HepG2 (cell line): ENCODE results near the gene INTS14. TPM values are rescaled to one million over a fixed set of nuclear protein-coding genes. Genes with fewer than 3 reads are reported as not detected.

Source experiments
- ATAC-seq: fragments of 200-7000 bp; cut with Tn5 transposase; 3 replicates; pipeline ENCODE4 v1.9.1; 2020; ENCODE audit warnings: mild to moderate bottlenecking, moderate library complexity
- BruUV-seq: library from RNA; stranded (reverse); fragments of 400-500 nt; replicated peaks from 2 replicates; lab custom pipeline; 2021; lab: Mats Ljungman, UMichigan
- CTCF ChIA-PET: fragments of 300-600 bp; formaldehyde crosslinking; extraction: SDS; loops from one replicate; lab custom pipeline; 2021; ENCODE audit warnings: low total read pairs, inconsistent platforms, low intra/inter-chr PET ratio; lab: Yijun Ruan, JAX
- POLR2A ChIA-PET: fragments of 350-600 bp; sonication (Branson Sonifier 250); formaldehyde crosslinking; loops from one replicate; lab custom pipeline; 2020; ENCODE audit warnings: antibody characterized with exemption, inconsistent platforms; lab: Yijun Ruan, JAX
- DNase-seq: peaks from one replicate; pipeline ENCODE4 v3.0.0-alpha.2; 2015; ENCODE audit warnings: low spot score
- FAIRE-seq: peaks from 3 replicates; lab custom pipeline; 2011; peaks lifted over from hg19 to GRCh38; lab: Jason Lieb, UNC
- H2AFZ ChIP-seq: one replicate; pipeline ENCODE4 v1.6.1; 2011; ENCODE audit warnings: low read length, inconsistent platforms
- H3K27ac ChIP-seq: fragments of 300-600 bp; 3 replicates; pipeline ENCODE4 v1.8.0; 2011; ENCODE audit warnings: mixed run types, mild to moderate bottlenecking, mixed read lengths, low read length, inconsistent platforms; ENCODE audit not compliant: insufficient read depth; ENCODE audit errors: extremely low read length
- H3K27me3 ChIP-seq, 2 experiments: fragments of 200-600 bp in 1 of 2; 2 replicates in 1 of 2; 3 replicates in 1 of 2; pipeline versions ENCODE4 v1.6.0 to v1.8.0; 2011; ENCODE audit warnings: low read length in 2 of 2, mild to moderate bottlenecking in 2 of 2, moderate library complexity in 2 of 2, inconsistent platforms in 1 of 2; ENCODE audit not compliant: insufficient read depth in 2 of 2, control insufficient read depth in 1 of 2
- H3K36me3 ChIP-seq, 2 experiments: fragments of 200-600 bp in 1 of 2; replicated peaks in 1 of 2; 2 replicates in 1 of 2; 3 replicates in 1 of 2; pipeline versions ENCODE4 v1.5.1 to v1.8.0; 2011; ENCODE audit warnings: low read length in 2 of 2, inconsistent platforms in 1 of 2; ENCODE audit not compliant: insufficient read depth in 2 of 2, control insufficient read depth in 1 of 2
- H3K4me1 ChIP-seq: 2 replicates; pipeline ENCODE4 v1.5.1; 2012; ENCODE audit warnings: low read length, inconsistent platforms; ENCODE audit not compliant: insufficient read depth
- H3K4me2 ChIP-seq: 2 replicates; pipeline ENCODE4 v1.6.0; 2011; ENCODE audit warnings: low read depth, low read length, inconsistent platforms
- H3K4me3 ChIP-seq, 3 experiments: fragments of 200-600 bp in 1 of 3; sonication (generic), shearing (Covaris generic) in 1 of 3; replicated peaks in 1 of 3; 2 replicates each; pipeline ENCODE4 v1.5.1; 2011 to 2016; ENCODE audit warnings: low read length in 3 of 3, inconsistent platforms in 2 of 3, low read depth in 2 of 3, mild to moderate bottlenecking in 2 of 3, control low read depth in 1 of 3, mixed read lengths in 1 of 3; ENCODE audit not compliant: insufficient read depth in 1 of 3
- H3K79me2 ChIP-seq: one replicate; pipeline ENCODE4 v1.6.1; 2011; ENCODE audit warnings: low read length, inconsistent platforms; ENCODE audit not compliant: insufficient read depth
- H3K9ac ChIP-seq: 2 replicates; pipeline ENCODE4 v1.6.0; 2011; ENCODE audit warnings: mild to moderate bottlenecking, low read depth, low read length, inconsistent platforms; ENCODE audit not compliant: insufficient read depth
- H3K9me3 ChIP-seq: 2 replicates; pipeline ENCODE4 v1.5.1; 2012; ENCODE audit warnings: mild to moderate bottlenecking, low read length
- H4K20me1 ChIP-seq: 2 replicates; pipeline ENCODE4 v1.6.0; 2011; ENCODE audit warnings: inconsistent platforms, mild to moderate bottlenecking, low read length, moderate library complexity; ENCODE audit not compliant: insufficient read depth
- CEBPG ChIP-seq: IDR thresholded peaks from 2 replicates; pipeline ENCODE4 v1.6.1; 2016
- FOSL1 ChIP-seq: sonication (generic); formaldehyde crosslinking; IDR thresholded peaks from 2 replicates; pipeline ENCODE4 v1.9.0; 2021; ENCODE audit warnings: missing genetic modification reagents, borderline replicate concordance
- YEATS4 ChIP-seq: sonication (generic); formaldehyde crosslinking; IDR thresholded peaks from 2 replicates; pipeline ENCODE4 v1.4.0; 2020; ENCODE audit warnings: missing genetic modification reagents, borderline replicate concordance
- ZNF121 ChIP-seq: sonication (generic); formaldehyde crosslinking; IDR thresholded peaks from 2 replicates; pipeline ENCODE4 v1.5.0; 2020; ENCODE audit warnings: mild to moderate bottlenecking, missing genetic modification reagents
- ZNF629 ChIP-seq: sonication (generic); formaldehyde crosslinking; conservative IDR thresholded peaks from 2 replicates; pipeline ENCODE4 v1.5.0; 2020; ENCODE audit warnings: missing genetic modification reagents
- ZNF792 ChIP-seq: IDR thresholded peaks from 2 replicates; pipeline ENCODE4 v1.6.1; 2016
- ZXDC ChIP-seq: sonication (generic); formaldehyde crosslinking; IDR thresholded peaks from 2 replicates; pipeline ENCODE4 v1.5.0; 2020; ENCODE audit warnings: mild to moderate bottlenecking, missing genetic modification reagents
- WGBS: methylation state at CpG from one replicate; pipeline ENCODE4 v1.1.6; 2017; ENCODE audit warnings: low lambda C conversion rate; 5-methylcytosine and 5-hydroxymethylcytosine counted together
- in situ Hi-C: cut with HindIII; loops from 2 replicates; pipeline ENCODE4 v1.10.0; 2017; ENCODE audit warnings: low pct_unique_long_range_greater_than_20kb; ENCODE audit not compliant: extremely low pct_ligation_motif_present
- intact Hi-C: fragments of 100-400 bp; cut with micrococcal nuclease; formaldehyde crosslinking; loops from one replicate; pipeline ENCODE4 v1.10.0; 2022; ENCODE audit not compliant: unreplicated experiment
- polyA plus RNA-seq, 8 experiments: library from polyadenylated mRNA; depleted of rRNA in 3 of 8; stranded (reverse) in 7 of 8; unstranded in 1 of 8; fragments of >200 nt; fragmentation: Illumina TruSeq in 4 of 8; extraction: Trizol in 4 of 8; gene quantifications; 2 replicates each; pipeline versions ENCODE4 v1.2.1 to v1.2.3, GENCODE V29; 2011 to 2016; ENCODE audit warnings: low read depth in 4 of 8, missing spikeins in 1 of 8, mixed read lengths in 1 of 8; ENCODE audit not compliant: insufficient read depth in 1 of 8
- total RNA-seq, 5 experiments: library from RNA; depleted of rRNA; stranded (reverse); fragments of >200 nt; fragmentation: Illumina TruSeq; extraction: Trizol; gene quantifications; 2 replicates each; pipeline ENCODE4 v1.2.3, GENCODE V29; 2016; ENCODE audit warnings: low read depth in 1 of 5

The INTS14 gene
- total and polyA plus RNA-seq, 2 of the 13 experiments (the other 11 are each of a cell fraction or from before 2014, with no cell fraction given), result 41.4 to 52.0 TPM

GRCh38 chr15:65623103-65623502, 12.2 kb upstream of the INTS14 start:
- intact Hi-C loops, result no loop called here
- no peak for FAIRE-seq
- no peak for DNase-seq
- CTCF ChIA-PET, result no interaction called here
- no peak overlapping the region for H2AFZ ChIP-seq
- no peak overlapping the region for H3K4me2 ChIP-seq
- peak; percentile 78 for TF ChIP-seq ZNF629
- TF ChIP-seq ZNF792 (CRISPR knock-in tag), result no peak
- H3K27ac ChIP-seq, result no peak overlapping the region
- H3K79me2 ChIP-seq, result no peaks in the 10 kb centered on the region
- peaks cover 4 to 13% of the 10 kb centered on the region in 2 experiments; a peak in 4 of 5 replicates for H3K36me3 ChIP-seq
- H3K9ac ChIP-seq, result no peak overlapping the region
- no peaks in the 10 kb centered on the region; a peak in 1 of 5 replicates for H3K27me3 ChIP-seq
- no peak for ATAC-seq
- in situ Hi-C loops, result no loop called here
- no peaks in the 10 kb centered on the region for H3K9me3 ChIP-seq
- no peaks in the 10 kb centered on the region; the same call in 1 of the 2 replicates for H3K4me1 ChIP-seq
- POLR2A ChIA-PET, result no interaction called here
- no peak overlapping the region for H3K4me3 ChIP-seq
- H4K20me1 ChIP-seq, result no peaks in the 10 kb centered on the region
- no TSS peak for BruUV-seq

GRCh38 chr15:65621638-65622037, 10.7 kb upstream of the INTS14 start, which contains the start of gene SLC24A1:
Gene SLC24A1, plus strand, starts transcription at chr15:65621938. Its CDS starts 2,143 bp downstream, at chr15:65624081.
- Histone ChIP-seq H3K79me2 (no peaks in the 10 kb centered on the region), H3K9ac (no peak within 1 kb of the TSS), H2AFZ (no peak within 1 kb of the TSS), H3K4me1 (no peaks in the 10 kb centered on the region), H4K20me1 (no peaks in the 10 kb centered on the region), H3K4me2 (no peak within 1 kb of the TSS), H3K4me3 (no peak within 1 kb of the TSS), H3K36me3 (peaks cover 4 to 13% of the 10 kb centered on the region in 2 experiments; a peak in 4 of 5 replicates), H3K27me3 (no peaks in the 10 kb centered on the region; a peak in 1 of 5 replicates), H3K9me3 (no peaks in the 10 kb centered on the region), H3K27ac (no peak within 1 kb of the TSS)
- DNase-seq (no peak), FAIRE-seq (no peak), ATAC-seq (no peak)
- POLR2A ChIA-PET, result no interaction called here
- in situ Hi-C loops, result no loop called here
- intact Hi-C loops, result no loop called here
- no TSS peak for BruUV-seq
- 96% methylated on average over 6 of the region's 6 CpGs for WGBS
- CTCF ChIA-PET, result no interaction called here
- TF ChIP-seq ZNF121 (CRISPR knock-in tag), result no peak
- no peak for TF ChIP-seq CEBPG (CRISPR knock-in tag)
- no peak for TF ChIP-seq YEATS4
- TF ChIP-seq FOSL1 (CRISPR knock-in tag), result no peak
- no peak for TF ChIP-seq ZXDC
